Vagina (tissue), 2 donors: ENCODE measurements around the gene PSMC5.
"Not testable (repeated sequence)": the region's sequence is repeated elsewhere in the genome, so short reads cannot be mapped to it uniquely, and the experiment has no call there.

ENCODE experiments used
- POLR2A ChIP-seq, 2 donors: fragments of 450-650 bp; IDR thresholded peaks; one replicate each; pipeline ENCODE4 v1.6.1; 2017; ENCODE audit warnings: antibody characterized with exemption in 2 of 2, mild to moderate bottlenecking in 2 of 2, moderate library complexity in 2 of 2
- TF ChIP-seq, protein P1 (sequence below), 3 experiments: fragments of 450-650 bp in 2 of 3; fragments of 200-600 bp in 1 of 3; sonication (generic) in 1 of 3; IDR thresholded peaks; one replicate each; pipeline ENCODE4 v1.5.1; 2017 to 2019; ENCODE audit warnings: antibody characterized with exemption in 3 of 3, mild to moderate bottlenecking in 2 of 3, moderate library complexity in 2 of 3

DNA sequence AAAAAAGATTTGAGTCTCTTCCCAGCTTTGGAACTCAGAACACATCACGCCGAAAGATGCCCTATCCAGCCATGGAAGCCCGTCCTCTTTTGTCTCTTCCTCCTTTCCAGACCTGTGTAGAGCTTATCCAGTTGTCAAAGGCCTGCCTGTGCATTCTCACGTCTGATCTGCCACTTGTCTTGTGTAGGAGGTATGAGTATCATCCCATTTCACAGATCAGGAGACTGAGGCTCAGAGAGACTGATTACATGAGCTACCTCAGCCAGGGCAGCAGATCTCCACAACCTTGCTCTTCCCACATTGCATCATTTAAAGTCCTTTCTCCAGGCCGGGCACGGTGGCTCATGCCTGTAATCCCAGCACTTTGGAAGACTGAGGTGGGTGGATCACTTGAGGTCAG is 47.5 kb downstream of the PSMC5 start:
- TF ChIP-seq, protein P1, sequence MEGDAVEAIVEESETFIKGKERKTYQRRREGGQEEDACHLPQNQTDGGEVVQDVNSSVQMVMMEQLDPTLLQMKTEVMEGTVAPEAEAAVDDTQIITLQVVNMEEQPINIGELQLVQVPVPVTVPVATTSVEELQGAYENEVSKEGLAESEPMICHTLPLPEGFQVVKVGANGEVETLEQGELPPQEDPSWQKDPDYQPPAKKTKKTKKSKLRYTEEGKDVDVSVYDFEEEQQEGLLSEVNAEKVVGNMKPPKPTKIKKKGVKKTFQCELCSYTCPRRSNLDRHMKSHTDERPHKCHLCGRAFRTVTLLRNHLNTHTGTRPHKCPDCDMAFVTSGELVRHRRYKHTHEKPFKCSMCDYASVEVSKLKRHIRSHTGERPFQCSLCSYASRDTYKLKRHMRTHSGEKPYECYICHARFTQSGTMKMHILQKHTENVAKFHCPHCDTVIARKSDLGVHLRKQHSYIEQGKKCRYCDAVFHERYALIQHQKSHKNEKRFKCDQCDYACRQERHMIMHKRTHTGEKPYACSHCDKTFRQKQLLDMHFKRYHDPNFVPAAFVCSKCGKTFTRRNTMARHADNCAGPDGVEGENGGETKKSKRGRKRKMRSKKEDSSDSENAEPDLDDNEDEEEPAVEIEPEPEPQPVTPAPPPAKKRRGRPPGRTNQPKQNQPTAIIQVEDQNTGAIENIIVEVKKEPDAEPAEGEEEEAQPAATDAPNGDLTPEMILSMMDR (IDR thresholded peaks at IDR 0.05), result not testable (repeated sequence)
- not testable (repeated sequence) for TF ChIP-seq POLR2A (IDR thresholded peaks at IDR 0.05)
